Left colon (tissue), 2 donors: ENCODE data around the gene KRT39. TPM values are rescaled to one million over a fixed set of nuclear protein-coding genes. Genes with fewer than 3 reads are reported as not detected.

ENCODE experiments used
- ATAC-seq: fragments of 200-7000 bp; cut with Tn5 transposase; one replicate; pipeline ENCODE4 v1.9.1; 2020; ENCODE audit warnings: mild to moderate bottlenecking, moderate library complexity
- DNase-seq, 2 donors: peaks; one replicate each; pipeline ENCODE4 v3.0.0-alpha.2; 2020
- intact Hi-C, 2 donors: fragments of 100-400 bp; cut with DNase I in 1 of 2; cut with micrococcal nuclease in 1 of 2; formaldehyde crosslinking; loops; one replicate each; pipeline versions ENCODE4 v1.11.2 to v1.14.0; 2022; cut with DNase I, micrococcal nuclease
- total RNA-seq, 2 donors: library from RNA; stranded (reverse); fragmentation: NEBNext Ultra II Directional; extraction: Animal tissue kit (Norgen Biotek cat#: 25700); gene quantifications; one replicate each; pipeline ENCODE4 v1.2.1, GENCODE V29; 2021
- donor health status: DM: no; HTN: no; CAD: no.
- donor health status: DM: yes; HTN: yes; CAD: no.

Gene KRT39
- total RNA-seq, 2 donors from 2014 or later = not detected

- no peak for DNase-seq
- intact Hi-C loops = no loop called here
- no peak for ATAC-seq
Observed at GRCh38 chr17:40984226-40984625, 17.5 kb upstream of the KRT39 start, which contains the start of gene KRT40. KRT40 (minus strand) TSS chr17:40984326; CDS start chr17:40984273, 53 bp downstream.

GRCh38 chr17:40981115-40981514 lies 14.4 kb upstream of the KRT39 start:
- ATAC-seq (no peak), DNase-seq (no peak)
- intact Hi-C loops = no loop called here

- DNase-seq = no peak
- intact Hi-C loops = no loop called here
Observed at GRCh38 chr17:40980596-40980995, 13.8 kb upstream of the KRT39 start.

GRCh38 chr17:40980117-40980516 lies 13.4 kb upstream of the KRT39 start:
- ATAC-seq (no peak), DNase-seq (no peak)
- intact Hi-C loops = no loop called here

More at GRCh38 chr17:40980596-40980995, 13.8 kb upstream of the KRT39 start:
- no peak for ATAC-seq

GRCh38 chr17:40978575-40979151 lies 11.9 kb upstream of the KRT39 start:
- intact Hi-C loops = no loop called here
- DNase-seq (no peak), ATAC-seq (no peak)

DNA sequence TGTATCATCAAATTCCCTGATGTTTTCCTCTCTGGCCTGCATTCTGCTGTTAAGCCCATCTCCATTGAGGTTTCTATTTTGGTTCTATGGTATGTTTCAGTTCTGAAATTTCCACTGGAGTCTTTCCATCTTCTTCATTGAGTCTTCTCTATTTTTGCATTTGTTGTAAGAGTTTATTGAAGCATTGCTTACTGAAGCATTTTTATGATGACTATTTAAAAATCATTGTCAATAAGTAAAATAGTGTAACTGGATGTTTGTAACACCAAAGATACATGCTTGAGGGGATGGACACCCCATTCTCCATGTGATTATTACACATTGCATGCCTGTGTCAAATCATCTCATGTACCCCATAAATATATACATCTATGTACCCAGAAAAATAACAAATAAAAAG lies 8.8 kb upstream of the KRT39 start:
- DNase-seq (no peak), ATAC-seq (no peak)
- intact Hi-C loops = no loop called here

- intact Hi-C loops = no loop called here
- ATAC-seq (no peak), DNase-seq (no peak)
Observed at GRCh38 chr17:40974366-40974765, 7.6 kb upstream of the KRT39 start.

- intact Hi-C loops = no loop called here
- ATAC-seq (no peak), DNase-seq (no peak)
Observed at GRCh38 chr17:40967582-40967981, 834 bp upstream of the KRT39 start.

DNA sequence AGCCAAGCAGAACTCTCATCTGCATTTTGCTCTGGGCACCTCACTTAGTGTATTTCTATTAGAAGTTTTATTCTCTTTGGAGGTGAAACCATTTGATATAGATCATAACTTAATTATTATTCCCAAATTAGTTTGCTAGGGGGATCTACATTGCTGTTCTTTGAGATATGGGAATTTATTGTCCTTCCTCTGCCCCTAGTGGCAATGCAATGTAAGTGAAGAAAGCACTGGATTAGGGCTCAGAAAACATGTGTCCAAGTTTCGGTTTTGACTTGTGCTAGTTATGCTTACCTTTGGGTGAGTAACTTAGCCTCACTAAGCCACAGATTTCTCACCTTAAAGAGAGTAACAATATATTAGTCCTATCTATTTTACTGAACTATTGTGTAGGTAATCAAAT lies 2.9 kb downstream of the KRT39 start:
- DNase-seq (no peak), ATAC-seq (peak; percentile 77)
- intact Hi-C loops = no loop called here

GRCh38 chr17:40962059-40962561 lies 4.6 kb downstream of the KRT39 start:
- intact Hi-C loops = no loop called here
- no peak for DNase-seq
- no peak for ATAC-seq

DNA sequence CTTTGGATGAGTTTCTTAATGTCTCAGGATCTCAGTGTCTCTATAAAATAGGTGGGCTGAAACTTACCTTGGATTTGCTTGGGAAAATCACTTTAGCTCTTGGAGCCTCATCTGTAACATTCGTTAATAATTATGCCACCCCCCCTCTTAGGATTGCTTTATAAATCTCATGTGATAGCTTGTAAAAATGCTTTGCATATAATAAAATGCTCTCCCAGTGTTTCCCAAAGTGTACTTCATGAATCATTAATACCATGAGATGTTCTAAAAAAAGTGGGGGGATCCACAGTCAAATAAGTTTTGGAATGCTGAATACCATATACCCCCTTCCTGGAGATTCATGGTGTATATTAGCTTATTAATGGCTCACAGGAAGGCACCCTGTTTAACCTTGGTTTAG lies 5.2 kb downstream of the KRT39 start:
- ATAC-seq = no peak
- intact Hi-C loops = no loop called here
- DNase-seq = no peak

- ATAC-seq = no peak
- no peak for DNase-seq
- intact Hi-C loops = no loop called here
Observed at GRCh38 chr17:40960144-40960543, 6.6 kb downstream of the KRT39 start.

- no peak for DNase-seq
- peak; percentile 85 for ATAC-seq
- intact Hi-C loops = no loop called here
Observed at GRCh38 chr17:40958086-40958953, 8.4 kb downstream of the KRT39 start.

GRCh38 chr17:40956401-40957254 lies 10.1 kb downstream of the KRT39 start:
- DNase-seq (no peak), ATAC-seq (no peak)
- intact Hi-C loops = no loop called here

- intact Hi-C loops = no loop called here
- ATAC-seq (no peak), DNase-seq (no peak)
Observed at GRCh38 chr17:40953881-40954280, 12.9 kb downstream of the KRT39 start.

GRCh38 chr17:40952661-40953060 lies 14.1 kb downstream of the KRT39 start:
- ATAC-seq = no peak
- no peak for DNase-seq
- intact Hi-C loops = no loop called here

- DNase-seq (no peak), ATAC-seq (no peak)
- intact Hi-C loops = no loop called here
Observed at GRCh38 chr17:40952154-40952553, 14.6 kb downstream of the KRT39 start.

- DNase-seq (no peak), ATAC-seq (no peak)
- intact Hi-C loops = no loop called here
Observed at GRCh38 chr17:40951011-40951622, 15.6 kb downstream of the KRT39 start.

DNA sequence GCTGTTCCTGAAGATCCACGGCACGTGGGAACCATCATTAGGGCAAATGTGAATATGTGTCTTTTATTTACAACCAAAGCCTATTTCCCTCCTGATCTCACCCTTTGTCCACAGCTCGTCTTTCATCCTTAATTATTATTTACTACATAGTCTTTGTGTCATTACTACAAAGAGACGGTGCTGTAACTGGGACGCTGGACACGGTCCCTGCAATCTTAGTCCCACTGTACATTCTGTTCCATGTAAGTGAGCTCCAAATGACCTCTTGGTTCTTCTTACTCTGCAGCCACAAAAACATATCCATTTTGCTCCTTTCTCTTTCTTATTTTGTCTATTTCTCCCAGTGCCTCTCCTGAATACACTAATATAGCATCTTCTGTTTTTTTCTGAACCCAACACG lies 16.6 kb downstream of the KRT39 start:
- no peak for DNase-seq
- no peak for ATAC-seq
- intact Hi-C loops = no loop called here
